ENCODE data around the gene LAIR1.
A peak's percentile ranks its signal among the peaks of the same experiment; 100 is the strongest.

Gene LAIR1

DNA sequence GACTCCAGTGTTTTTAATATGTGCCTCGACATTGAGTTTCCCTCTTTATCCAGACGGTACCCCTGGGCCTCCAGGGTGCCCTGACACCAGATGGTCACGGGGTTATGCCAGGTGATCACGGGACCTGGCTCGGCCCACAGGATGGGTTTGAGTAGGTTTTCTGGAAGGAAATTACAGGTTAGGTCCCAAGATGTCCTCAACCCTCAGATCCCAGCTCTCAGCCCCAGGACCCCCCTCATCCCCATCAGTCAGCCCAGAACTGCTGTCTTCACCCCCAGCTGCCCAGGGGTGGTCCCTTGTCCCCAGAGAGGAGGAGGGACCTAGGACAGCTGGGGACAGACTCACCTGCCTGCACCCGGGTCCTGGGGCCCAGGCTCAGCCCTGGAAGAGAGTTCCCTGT lies 26.2 kb downstream of the LAIR1 start:
- no peaks in the 10 kb centered on the region for H3K79me1 ChIP-seq (ENCODE audit: low read length)
- no CpG with 5 or more reads among the region's 6 CpGs for WGBS (ENCODE audit: extremely low coverage, insufficient coverage, insufficient read length)
- no peaks in the 10 kb centered on the region for H3K27me3 ChIP-seq (ENCODE audit: insufficient read depth, low read length)
- no peak overlapping the region for H4K8ac ChIP-seq (ENCODE audit: low read depth, low read length)
- H2AFZ ChIP-seq (ENCODE audit: insufficient read depth, low read length, poor library complexity) = no peak overlapping the region
- no peak overlapping the region for H3K18ac ChIP-seq (ENCODE audit: low read length)
- peaks cover 2% of the 10 kb centered on the region for H3K9me3 ChIP-seq (ENCODE audit: insufficient read depth, low read depth, low read length)
- no peak overlapping the region for H4K12ac ChIP-seq (ENCODE audit: low read depth, low read length)
- no peak overlapping the region for H2BK12ac ChIP-seq (ENCODE audit: low read length)
- H3K79me2 ChIP-seq (ENCODE audit: control insufficient read depth, insufficient read depth, low read length, poor library complexity) = no peaks in the 10 kb centered on the region
- no peak overlapping the region for H3K9ac ChIP-seq (ENCODE audit: low read length)
- no peak overlapping the region for H3K23ac ChIP-seq (ENCODE audit: low read length)
- no peaks in the 10 kb centered on the region for H3K4me1 ChIP-seq (ENCODE audit: control insufficient read depth in 1 of 2, insufficient read depth in 2 of 2, low read length in 2 of 2)
- H4K91ac ChIP-seq (ENCODE audit: low read depth, low read length) = no peak overlapping the region
- no peaks in the 10 kb centered on the region for H3K36me3 ChIP-seq (ENCODE audit: control insufficient read depth in 1 of 2, insufficient read depth in 2 of 2, low read length in 2 of 2)
- no peak overlapping the region for H2BK120ac ChIP-seq (ENCODE audit: insufficient read depth, low read length, poor library complexity)
- no peak overlapping the region for H2BK5ac ChIP-seq (ENCODE audit: low read depth, low read length, poor library complexity)
- H3K14ac ChIP-seq (ENCODE audit: low read length) = no peak overlapping the region
- H2AK5ac ChIP-seq (ENCODE audit: low read length) = no peak overlapping the region
- H3K4me3 ChIP-seq (ENCODE audit: low read depth, low read length) = no peak overlapping the region
- H3K4me2 ChIP-seq (ENCODE audit: low read length) = no peak overlapping the region
- H3K4ac ChIP-seq (ENCODE audit: low read depth, low read length) = no peak overlapping the region
- DNase-seq = no peak
- no peak overlapping the region for H3K27ac ChIP-seq (ENCODE audit: low read depth, low read length)

DNA sequence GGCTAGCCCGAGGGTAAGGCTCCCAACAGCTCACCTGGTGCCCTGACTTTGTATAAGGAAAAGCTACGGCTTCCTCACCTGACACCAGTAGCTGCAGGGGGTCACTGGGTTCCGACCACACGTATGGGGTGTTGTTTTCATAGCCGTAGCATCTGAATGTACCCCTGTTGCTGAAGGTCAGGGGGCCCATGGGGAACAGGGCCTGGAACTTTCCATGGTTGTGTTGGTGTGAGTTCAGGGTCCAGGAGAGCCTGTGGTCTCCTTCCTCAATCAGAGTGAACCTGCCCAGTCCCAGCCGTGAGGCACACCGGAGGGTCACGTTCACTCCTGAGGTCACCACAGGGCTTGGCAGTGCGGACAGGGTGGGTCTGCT lies 26.9 kb downstream of the LAIR1 start:
- Histone ChIP-seq H3K27ac (ENCODE audit: low read depth, low read length) (no peak overlapping the region), H3K9me3 (ENCODE audit: insufficient read depth, low read depth, low read length) (peaks cover 2% of the 10 kb centered on the region), H4K8ac (ENCODE audit: low read depth, low read length) (no peak overlapping the region), H3K79me1 (ENCODE audit: low read length) (no peaks in the 10 kb centered on the region), H3K14ac (ENCODE audit: low read length) (no peak overlapping the region), H3K23ac (ENCODE audit: low read length) (no peak overlapping the region), H3K4me3 (ENCODE audit: low read depth, low read length) (no peak overlapping the region), H2AK5ac (ENCODE audit: low read length) (no peak overlapping the region), H3K36me3 (ENCODE audit: control insufficient read depth in 1 of 2, insufficient read depth in 2 of 2, low read length in 2 of 2) (no peaks in the 10 kb centered on the region), H3K79me2 (ENCODE audit: control insufficient read depth, insufficient read depth, low read length, poor library complexity) (no peaks in the 10 kb centered on the region), H3K4ac (ENCODE audit: low read depth, low read length) (no peak overlapping the region), H2AFZ (ENCODE audit: insufficient read depth, low read length, poor library complexity) (no peak overlapping the region), H3K4me2 (ENCODE audit: low read length) (no peak overlapping the region), H2BK12ac (ENCODE audit: low read length) (no peak overlapping the region), H3K18ac (ENCODE audit: low read length) (no peak overlapping the region), H2BK120ac (ENCODE audit: insufficient read depth, low read length, poor library complexity) (no peak overlapping the region), H3K27me3 (ENCODE audit: insufficient read depth, low read length) (no peaks in the 10 kb centered on the region), H2BK5ac (ENCODE audit: low read depth, low read length, poor library complexity) (no peak overlapping the region), H3K4me1 (ENCODE audit: control insufficient read depth in 1 of 2, insufficient read depth in 2 of 2, low read length in 2 of 2) (no peaks in the 10 kb centered on the region), H4K12ac (ENCODE audit: low read depth, low read length) (no peak overlapping the region), H3K9ac (ENCODE audit: low read length) (no peak overlapping the region), H4K91ac (ENCODE audit: low read depth, low read length) (no peak overlapping the region)
- WGBS (ENCODE audit: extremely low coverage, insufficient coverage, insufficient read length) = no CpG with 5 or more reads among the region's 9 CpGs
- no peak for DNase-seq

DNA sequence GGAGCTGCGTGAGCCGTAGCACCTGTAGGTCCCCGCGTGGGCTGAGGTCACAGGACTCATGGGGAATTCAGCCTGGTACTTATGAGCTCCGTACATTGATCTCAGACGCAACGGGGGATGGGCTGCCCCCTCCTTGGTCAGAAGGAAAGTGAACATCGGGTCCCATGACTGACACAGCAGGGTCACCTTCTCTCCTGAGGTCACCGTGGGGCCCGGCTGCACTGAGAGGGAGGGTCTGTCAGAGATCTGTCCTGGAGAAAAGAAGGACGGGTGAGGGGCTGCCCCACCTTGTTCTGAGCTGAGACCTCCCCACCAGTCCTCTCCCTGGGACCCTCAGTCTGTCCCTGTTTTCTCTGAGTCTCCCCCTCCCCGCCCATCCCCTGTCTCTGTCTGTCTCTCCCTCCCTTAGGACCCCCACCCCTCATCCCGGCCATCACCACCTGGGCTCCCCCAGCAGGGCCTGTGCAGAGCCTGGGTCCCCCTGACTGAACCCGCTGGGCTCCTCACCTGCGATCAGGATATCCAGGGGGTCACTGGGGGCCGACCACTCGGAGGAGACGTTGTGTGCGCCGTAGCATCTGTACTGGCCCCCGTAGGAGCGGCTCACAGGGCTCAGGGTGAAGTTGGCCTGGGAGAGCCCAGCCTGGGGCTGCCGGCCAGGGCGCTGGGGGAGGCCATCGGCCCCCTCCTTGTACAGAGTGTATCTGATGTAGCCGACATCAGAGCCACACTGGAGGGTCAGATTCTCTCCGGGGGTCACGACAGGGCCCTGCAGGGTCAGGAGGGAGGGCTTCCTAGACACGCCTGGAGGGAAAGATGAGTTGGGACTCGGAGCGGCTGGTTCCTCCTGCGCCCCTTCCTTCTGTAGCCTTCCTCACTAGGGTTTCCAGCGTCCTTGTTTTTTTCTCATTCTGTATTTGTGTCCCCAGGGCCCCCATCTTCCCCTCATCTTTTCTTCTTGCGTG lies 27.6 kb downstream of the LAIR1 start:
- no peaks in the 10 kb centered on the region for H3K79me1 ChIP-seq (ENCODE audit: low read length)
- no CpG with 5 or more reads among the region's 34 CpGs for WGBS (ENCODE audit: extremely low coverage, insufficient coverage, insufficient read length)
- H4K91ac ChIP-seq (ENCODE audit: low read depth, low read length) = no peak overlapping the region
- no peak overlapping the region for H4K8ac ChIP-seq (ENCODE audit: low read depth, low read length)
- H2BK5ac ChIP-seq (ENCODE audit: low read depth, low read length, poor library complexity) = no peak overlapping the region
- H3K4me2 ChIP-seq (ENCODE audit: low read length) = no peak overlapping the region
- no peak overlapping the region for H2BK12ac ChIP-seq (ENCODE audit: low read length)
- no peak overlapping the region for H2AFZ ChIP-seq (ENCODE audit: insufficient read depth, low read length, poor library complexity)
- no peak overlapping the region for H3K27ac ChIP-seq (ENCODE audit: low read depth, low read length)
- no peak overlapping the region for H3K9ac ChIP-seq (ENCODE audit: low read length)
- no peak overlapping the region for H3K14ac ChIP-seq (ENCODE audit: low read length)
- no peaks in the 10 kb centered on the region for H3K36me3 ChIP-seq (ENCODE audit: control insufficient read depth in 1 of 2, insufficient read depth in 2 of 2, low read length in 2 of 2)
- H3K4me1 ChIP-seq (ENCODE audit: control insufficient read depth in 1 of 2, insufficient read depth in 2 of 2, low read length in 2 of 2) = no peaks in the 10 kb centered on the region
- H3K23ac ChIP-seq (ENCODE audit: low read length) = no peak overlapping the region
- H3K9me3 ChIP-seq (ENCODE audit: insufficient read depth, low read depth, low read length) = peaks cover 2% of the 10 kb centered on the region
- no peak overlapping the region for H2AK5ac ChIP-seq (ENCODE audit: low read length)
- H4K12ac ChIP-seq (ENCODE audit: low read depth, low read length) = no peak overlapping the region
- H3K4me3 ChIP-seq (ENCODE audit: low read depth, low read length) = no peak overlapping the region
- H3K4ac ChIP-seq (ENCODE audit: low read depth, low read length) = no peak overlapping the region
- H3K79me2 ChIP-seq (ENCODE audit: control insufficient read depth, insufficient read depth, low read length, poor library complexity) = no peaks in the 10 kb centered on the region
- no peak overlapping the region for H3K18ac ChIP-seq (ENCODE audit: low read length)
- H3K27me3 ChIP-seq (ENCODE audit: insufficient read depth, low read length) = no peaks in the 10 kb centered on the region
- no peak for DNase-seq
- H2BK120ac ChIP-seq (ENCODE audit: insufficient read depth, low read length, poor library complexity) = no peak overlapping the region

DNA sequence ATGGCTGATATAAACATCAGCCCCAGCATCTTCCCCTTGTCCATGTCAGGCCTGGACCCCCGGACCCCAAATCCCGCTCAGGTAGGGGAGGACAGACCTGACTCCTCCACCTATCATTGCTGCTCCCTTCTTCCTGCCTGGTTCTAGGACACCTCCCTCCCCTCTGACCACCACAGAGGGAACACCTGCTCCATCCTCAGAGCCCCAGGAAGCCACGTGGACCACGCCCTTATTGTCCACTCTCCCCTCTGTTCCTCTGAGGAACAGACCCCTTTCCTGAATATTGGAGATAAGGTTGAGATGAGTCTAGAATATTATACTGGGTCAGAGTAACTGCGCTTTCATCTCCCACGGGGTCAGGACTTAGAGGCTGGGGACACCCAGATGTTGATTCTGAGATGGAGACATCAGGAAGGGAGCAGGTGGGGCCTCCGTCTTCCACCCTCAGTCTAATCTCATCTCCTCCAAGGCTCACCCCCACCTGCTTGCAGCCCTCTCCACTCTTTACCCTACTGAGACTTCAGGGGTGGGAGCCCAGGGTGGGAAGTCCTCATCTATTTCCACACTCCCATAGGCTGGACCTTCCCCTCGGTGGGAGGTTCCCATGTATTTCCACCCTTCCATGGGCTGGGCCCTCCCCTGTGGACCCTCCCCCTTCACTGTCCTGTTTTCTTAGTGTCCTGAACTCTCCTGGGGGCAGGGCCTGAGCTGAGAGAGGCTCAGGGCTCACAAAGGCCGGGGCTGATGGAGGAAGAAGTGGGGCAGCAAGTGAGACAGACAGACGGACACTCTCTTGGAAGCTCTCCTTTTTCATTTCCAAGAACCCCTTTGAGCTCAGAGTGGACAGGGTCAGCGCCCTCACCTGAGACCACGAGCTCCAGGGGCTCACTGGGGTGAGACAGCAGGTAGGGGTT lies 28.5 kb downstream of the LAIR1 start:
- no peak overlapping the region for H3K14ac ChIP-seq (ENCODE audit: low read length)
- no peaks in the 10 kb centered on the region for H3K79me2 ChIP-seq (ENCODE audit: control insufficient read depth, insufficient read depth, low read length, poor library complexity)
- no peak overlapping the region for H3K27ac ChIP-seq (ENCODE audit: low read depth, low read length)
- H3K23ac ChIP-seq (ENCODE audit: low read length) = no peak overlapping the region
- no peaks in the 10 kb centered on the region for H3K4me1 ChIP-seq (ENCODE audit: control insufficient read depth in 1 of 2, insufficient read depth in 2 of 2, low read length in 2 of 2)
- no peak overlapping the region for H4K91ac ChIP-seq (ENCODE audit: low read depth, low read length)
- H3K9ac ChIP-seq (ENCODE audit: low read length) = no peak overlapping the region
- WGBS (ENCODE audit: extremely low coverage, insufficient coverage, insufficient read length) = no CpG with 5 or more reads among the region's 12 CpGs
- H2BK12ac ChIP-seq (ENCODE audit: low read length) = no peak overlapping the region
- H3K79me1 ChIP-seq (ENCODE audit: low read length) = no peaks in the 10 kb centered on the region
- no peak overlapping the region for H2AK5ac ChIP-seq (ENCODE audit: low read length)
- H4K8ac ChIP-seq (ENCODE audit: low read depth, low read length) = no peak overlapping the region
- H3K4me2 ChIP-seq (ENCODE audit: low read length) = no peak overlapping the region
- H3K18ac ChIP-seq (ENCODE audit: low read length) = no peak overlapping the region
- H2BK120ac ChIP-seq (ENCODE audit: insufficient read depth, low read length, poor library complexity) = no peak overlapping the region
- H3K4me3 ChIP-seq (ENCODE audit: low read depth, low read length) = peak overlapping the region; percentile 56
- no peaks in the 10 kb centered on the region for H3K27me3 ChIP-seq (ENCODE audit: insufficient read depth, low read length)
- H2BK5ac ChIP-seq (ENCODE audit: low read depth, low read length, poor library complexity) = no peak overlapping the region
- no peak overlapping the region for H2AFZ ChIP-seq (ENCODE audit: insufficient read depth, low read length, poor library complexity)
- H3K9me3 ChIP-seq (ENCODE audit: insufficient read depth, low read depth, low read length) = peaks cover 2% of the 10 kb centered on the region
- H3K36me3 ChIP-seq (ENCODE audit: control insufficient read depth in 1 of 2, insufficient read depth in 2 of 2, low read length in 2 of 2) = no peaks in the 10 kb centered on the region
- H4K12ac ChIP-seq (ENCODE audit: low read depth, low read length) = no peak overlapping the region
- no peak for DNase-seq
- no peak overlapping the region for H3K4ac ChIP-seq (ENCODE audit: low read depth, low read length)
